ENCODE data around the gene EMD.
A peak's percentile ranks its signal among the peaks of the same experiment; 100 is the strongest.
"Not testable (repeated sequence)": the region's sequence is repeated elsewhere in the genome, so short reads cannot be mapped to it uniquely, and the experiment has no call there.

Gene EMD

DNA sequence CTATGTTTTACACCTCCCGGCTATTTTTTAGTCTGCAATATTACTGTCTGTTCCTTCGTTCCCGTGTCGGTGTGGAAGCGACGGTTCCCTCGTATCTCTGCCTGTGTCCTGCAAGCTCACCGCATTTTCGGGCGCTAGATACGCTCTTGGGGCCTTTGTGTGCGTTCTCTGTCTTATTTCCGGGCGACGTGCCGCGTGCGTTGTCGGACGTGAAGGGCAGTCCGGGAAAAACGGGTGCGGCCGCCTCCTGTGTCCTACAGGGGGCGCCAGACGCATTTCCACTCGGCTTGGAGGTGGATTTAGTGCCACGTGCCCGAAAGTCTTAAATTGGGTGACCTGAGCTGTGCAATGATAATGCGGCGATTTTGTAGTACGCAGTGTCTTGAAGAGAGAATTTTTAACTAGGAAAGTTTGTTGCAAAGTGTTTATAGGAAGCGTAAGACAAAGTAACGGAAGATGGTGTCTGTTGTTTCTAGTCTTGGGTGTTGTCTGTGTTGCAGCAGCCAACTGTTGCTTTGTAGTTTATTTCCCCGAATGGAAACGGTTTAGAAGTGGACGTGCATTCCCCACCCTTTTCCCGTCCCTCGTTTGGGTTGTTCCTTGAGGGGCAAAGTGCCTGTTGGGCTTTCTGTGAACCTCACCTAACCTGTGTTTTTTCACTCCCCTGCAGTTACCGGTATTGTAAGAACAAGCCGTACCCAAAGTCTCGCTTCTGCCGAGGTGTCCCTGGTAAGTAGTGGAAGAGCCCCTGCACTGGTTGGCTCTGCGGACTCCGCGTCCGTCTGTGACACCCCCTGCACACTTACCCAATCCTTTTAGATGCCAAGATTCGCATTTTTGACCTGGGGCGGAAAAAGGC lies 19.8 kb downstream of the EMD start:
- TF ChIP-seq EZH2phosphoT487 (conservative IDR thresholded peaks at IDR 0.05; ENCODE audit: low read length), result no peak
- TF ChIP-seq CTCF (IDR thresholded peaks at IDR 0.05; ENCODE audit: insufficient read depth, low read length, poor library complexity, severe bottlenecking), result peak; percentile 79
- Histone ChIP-seq H3K36me3 (ENCODE audit: low read length) (peaks cover 12% of the 10 kb centered on the region), H3K9me3 (ENCODE audit: insufficient read depth, low read length) (no peaks in the 10 kb centered on the region), H3K27me3 (ENCODE audit: low read length) (no peaks in the 10 kb centered on the region), H3K9ac (ENCODE audit: low read length) (peak overlapping the region; percentile 99), H3F3A (ENCODE audit: insufficient read depth) (peaks cover 45% of the 10 kb centered on the region), H3K9me2 (replicated peaks; ENCODE audit: insufficient read depth, low read length) (no peaks in the 10 kb centered on the region), H3K27ac (ENCODE audit: low read depth, low read length) (peak overlapping the region; percentile 93), H3K4me2 (ENCODE audit: low read depth, low read length, poor library complexity, severe bottlenecking) (peak overlapping the region; percentile 98), H4K20me1 (ENCODE audit: low read depth, low read length) (no peaks in the 10 kb centered on the region; the same call in 1 of the 2 replicates), H2AFZ (ENCODE audit: low read depth, low read length, severe bottlenecking) (no peak overlapping the region), H3K4me3 (ENCODE audit: insufficient read depth, low read length, poor library complexity, severe bottlenecking) (peak overlapping the region; percentile 92), H3K79me2 (ENCODE audit: insufficient read depth, low read length) (peaks cover 10% of the 10 kb centered on the region; the same call in 1 of the 2 replicates)

- Histone ChIP-seq H3K4me3 (ENCODE audit: insufficient read depth, low read length, poor library complexity, severe bottlenecking) (peak overlapping the region; percentile 92), H3F3A (ENCODE audit: insufficient read depth) (peaks cover 45% of the 10 kb centered on the region), H3K9ac (ENCODE audit: low read length) (peak overlapping the region; percentile 99), H2AFZ (ENCODE audit: low read depth, low read length, severe bottlenecking) (no peak overlapping the region), H3K27me3 (ENCODE audit: low read length) (no peaks in the 10 kb centered on the region), H3K9me2 (replicated peaks; ENCODE audit: insufficient read depth, low read length) (no peaks in the 10 kb centered on the region), H3K4me2 (ENCODE audit: low read depth, low read length, poor library complexity, severe bottlenecking) (peak overlapping the region; percentile 98), H3K79me2 (ENCODE audit: insufficient read depth, low read length) (peaks cover 10% of the 10 kb centered on the region; the same call in 1 of the 2 replicates), H4K20me1 (ENCODE audit: low read depth, low read length) (no peaks in the 10 kb centered on the region; the same call in 1 of the 2 replicates), H3K36me3 (ENCODE audit: low read length) (peaks cover 12% of the 10 kb centered on the region), H3K27ac (ENCODE audit: low read depth, low read length) (peak overlapping the region; percentile 93), H3K9me3 (ENCODE audit: insufficient read depth, low read length) (no peaks in the 10 kb centered on the region)
- no peak for TF ChIP-seq CTCF (IDR thresholded peaks at IDR 0.05; ENCODE audit: insufficient read depth, low read length, poor library complexity, severe bottlenecking)
- TF ChIP-seq EZH2phosphoT487 (conservative IDR thresholded peaks at IDR 0.05; ENCODE audit: low read length), result no peak
These were observed 20.7 kb downstream of the EMD start for GRCh38 chrX:154399527-154400368.

DNA sequence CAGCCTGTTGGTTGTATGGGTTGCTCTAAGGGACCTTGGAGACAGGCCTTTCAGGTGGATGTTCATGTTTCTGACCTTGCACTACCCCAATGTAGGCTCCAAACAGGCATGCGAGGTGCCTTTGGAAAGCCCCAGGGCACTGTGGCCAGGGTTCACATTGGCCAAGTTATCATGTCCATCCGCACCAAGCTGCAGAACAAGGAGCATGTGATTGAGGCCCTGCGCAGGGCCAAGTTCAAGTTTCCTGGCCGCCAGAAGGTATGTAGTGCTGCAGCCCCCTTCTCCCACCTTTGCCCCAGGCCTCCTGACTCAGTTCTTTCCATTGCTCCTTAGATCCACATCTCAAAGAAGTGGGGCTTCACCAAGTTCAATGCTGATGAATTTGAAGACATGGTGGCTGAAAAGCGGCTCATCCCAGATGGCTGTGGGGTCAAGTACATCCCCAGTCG lies 21.3 kb downstream of the EMD start:
- H3K9me3 ChIP-seq (ENCODE audit: insufficient read depth, low read length); H3K4me2 ChIP-seq (ENCODE audit: low read depth, low read length, poor library complexity, severe bottlenecking); H2AFZ ChIP-seq (ENCODE audit: low read depth, low read length, severe bottlenecking); H3K27ac ChIP-seq (ENCODE audit: low read depth, low read length); H4K20me1 ChIP-seq (ENCODE audit: low read depth, low read length); H3K9me2 ChIP-seq (replicated peaks; ENCODE audit: insufficient read depth, low read length); H3K79me2 ChIP-seq (ENCODE audit: insufficient read depth, low read length); H3K27me3 ChIP-seq (ENCODE audit: low read length); H3K4me3 ChIP-seq (ENCODE audit: insufficient read depth, low read length, poor library complexity, severe bottlenecking); H3K9ac ChIP-seq (ENCODE audit: low read length): not testable (repeated sequence)
- Histone ChIP-seq H3K36me3 (ENCODE audit: low read length) (peaks cover 12% of the 10 kb centered on the region), H3F3A (ENCODE audit: insufficient read depth) (peaks cover 45% of the 10 kb centered on the region)

Data from SU-DHL-6 (cell line).